Ishikawa (cell line): ENCODE measurements around the gene TMEM119.

Experiments
- EGR1 ChIP-seq: IDR thresholded peaks from 2 replicates; pipeline ENCODE4 v1.6.1; 2012
- EP300 ChIP-seq: IDR thresholded peaks from 2 replicates; pipeline ENCODE4 v1.6.1; 2012; ENCODE audit warnings: borderline replicate concordance
- TAF1 ChIP-seq: IDR thresholded peaks from 2 replicates; pipeline ENCODE4 v1.6.1; 2012; ENCODE audit warnings: low read depth, mild to moderate bottlenecking
- YY1 ChIP-seq: IDR thresholded peaks from 2 replicates; pipeline ENCODE4 v1.6.1; 2012; ENCODE audit warnings: low read depth
- TF ChIP-seq, protein P1 (sequence below): IDR thresholded peaks from 2 replicates; pipeline ENCODE4 v1.6.1; 2012
- TF ChIP-seq, protein P2 (sequence below): IDR thresholded peaks from 2 replicates; pipeline ENCODE4 v1.6.1; 2012
- TF ChIP-seq, protein P3 (sequence below): IDR thresholded peaks from 2 replicates; pipeline ENCODE4 v1.6.1; 2012; ENCODE audit warnings: low read depth, mild to moderate bottlenecking

DNA sequence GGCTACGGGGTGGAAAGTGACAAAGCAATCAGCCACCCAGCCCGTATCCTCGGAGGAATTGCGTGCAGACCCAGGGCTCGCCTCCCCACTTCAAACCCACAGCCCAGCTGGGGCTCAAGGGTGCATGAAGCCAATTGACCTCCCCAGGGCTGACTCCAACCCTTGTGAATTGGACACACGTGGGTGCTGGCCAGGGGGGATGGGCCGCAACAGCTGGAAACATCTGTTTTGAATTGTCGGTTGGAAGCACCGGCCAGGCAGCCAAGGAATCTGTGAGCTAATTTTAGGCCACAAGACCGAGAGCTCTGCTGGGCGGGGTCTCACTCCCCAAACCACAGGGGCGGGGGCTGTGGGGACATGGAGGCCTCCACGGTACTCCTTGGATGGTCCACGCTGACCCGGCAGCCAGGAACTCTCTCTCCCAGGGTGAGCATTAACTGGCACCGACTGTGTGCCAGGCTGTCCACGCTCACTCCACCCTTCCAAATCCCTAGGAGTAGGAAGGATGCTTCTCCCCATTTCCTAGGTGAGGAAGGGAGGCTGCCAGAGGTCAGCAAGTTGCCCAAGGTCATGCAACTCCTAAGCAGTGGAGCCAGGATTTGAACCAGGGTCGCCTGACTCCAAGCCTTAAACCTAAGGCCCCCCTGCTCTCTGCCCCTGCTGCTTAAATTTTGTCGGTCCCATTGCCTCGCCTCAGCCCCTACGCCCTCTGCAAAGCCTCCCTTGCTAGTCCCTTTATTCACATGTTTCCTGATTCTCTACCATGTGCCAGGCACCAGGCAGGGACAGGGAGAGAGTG, 11.9 kb upstream of the TMEM119 start:
- TF ChIP-seq YY1 (no peak), EP300 (no peak), TAF1 (no peak), EGR1 (no peak)
- TF ChIP-seq, protein P1, sequence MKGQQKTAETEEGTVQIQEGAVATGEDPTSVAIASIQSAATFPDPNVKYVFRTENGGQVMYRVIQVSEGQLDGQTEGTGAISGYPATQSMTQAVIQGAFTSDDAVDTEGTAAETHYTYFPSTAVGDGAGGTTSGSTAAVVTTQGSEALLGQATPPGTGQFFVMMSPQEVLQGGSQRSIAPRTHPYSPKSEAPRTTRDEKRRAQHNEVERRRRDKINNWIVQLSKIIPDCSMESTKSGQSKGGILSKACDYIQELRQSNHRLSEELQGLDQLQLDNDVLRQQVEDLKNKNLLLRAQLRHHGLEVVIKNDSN: no peak
- TF ChIP-seq, protein P2, sequence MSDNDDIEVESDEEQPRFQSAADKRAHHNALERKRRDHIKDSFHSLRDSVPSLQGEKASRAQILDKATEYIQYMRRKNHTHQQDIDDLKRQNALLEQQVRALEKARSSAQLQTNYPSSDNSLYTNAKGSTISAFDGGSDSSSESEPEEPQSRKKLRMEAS: no peak
- TF ChIP-seq, protein P3, sequence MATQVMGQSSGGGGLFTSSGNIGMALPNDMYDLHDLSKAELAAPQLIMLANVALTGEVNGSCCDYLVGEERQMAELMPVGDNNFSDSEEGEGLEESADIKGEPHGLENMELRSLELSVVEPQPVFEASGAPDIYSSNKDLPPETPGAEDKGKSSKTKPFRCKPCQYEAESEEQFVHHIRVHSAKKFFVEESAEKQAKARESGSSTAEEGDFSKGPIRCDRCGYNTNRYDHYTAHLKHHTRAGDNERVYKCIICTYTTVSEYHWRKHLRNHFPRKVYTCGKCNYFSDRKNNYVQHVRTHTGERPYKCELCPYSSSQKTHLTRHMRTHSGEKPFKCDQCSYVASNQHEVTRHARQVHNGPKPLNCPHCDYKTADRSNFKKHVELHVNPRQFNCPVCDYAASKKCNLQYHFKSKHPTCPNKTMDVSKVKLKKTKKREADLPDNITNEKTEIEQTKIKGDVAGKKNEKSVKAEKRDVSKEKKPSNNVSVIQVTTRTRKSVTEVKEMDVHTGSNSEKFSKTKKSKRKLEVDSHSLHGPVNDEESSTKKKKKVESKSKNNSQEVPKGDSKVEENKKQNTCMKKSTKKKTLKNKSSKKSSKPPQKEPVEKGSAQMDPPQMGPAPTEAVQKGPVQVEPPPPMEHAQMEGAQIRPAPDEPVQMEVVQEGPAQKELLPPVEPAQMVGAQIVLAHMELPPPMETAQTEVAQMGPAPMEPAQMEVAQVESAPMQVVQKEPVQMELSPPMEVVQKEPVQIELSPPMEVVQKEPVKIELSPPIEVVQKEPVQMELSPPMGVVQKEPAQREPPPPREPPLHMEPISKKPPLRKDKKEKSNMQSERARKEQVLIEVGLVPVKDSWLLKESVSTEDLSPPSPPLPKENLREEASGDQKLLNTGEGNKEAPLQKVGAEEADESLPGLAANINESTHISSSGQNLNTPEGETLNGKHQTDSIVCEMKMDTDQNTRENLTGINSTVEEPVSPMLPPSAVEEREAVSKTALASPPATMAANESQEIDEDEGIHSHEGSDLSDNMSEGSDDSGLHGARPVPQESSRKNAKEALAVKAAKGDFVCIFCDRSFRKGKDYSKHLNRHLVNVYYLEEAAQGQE: no peak
